Neutrophil (primary cell): ENCODE data around the gene COL4A3.

Experiments
- H3K27ac ChIP-seq: fragments of 200-600 bp; sonication (generic); 2 replicates; pipeline ENCODE4 v1.5.1; 2016; ENCODE audit warnings: mild to moderate bottlenecking, moderate library complexity
- H3K27me3 ChIP-seq: fragments of 200-600 bp; sonication (generic); 2 replicates; pipeline ENCODE4 v1.6.0; 2016; ENCODE audit warnings: mild to moderate bottlenecking
- H3K36me3 ChIP-seq: fragments of 200-600 bp; sonication (generic); 2 replicates; pipeline ENCODE4 v1.5.1; 2017
- H3K4me1 ChIP-seq, 2 experiments: fragments of 200-600 bp in 1 of 2; sonication (generic) in 1 of 2; 1 replicate in 1 of 2; 2 replicates in 1 of 2; pipeline versions ENCODE4 v1.5.1 to v1.6.1; 2013 to 2016; ENCODE audit warnings: low read depth in 1 of 2, low read length in 1 of 2, mild to moderate bottlenecking in 1 of 2, moderate library complexity in 1 of 2; ENCODE audit not compliant: control insufficient read depth in 1 of 2, insufficient read depth in 1 of 2
- H3K4me3 ChIP-seq, 2 experiments: fragments of 200-600 bp in 1 of 2; sonication (generic) in 1 of 2; 1 replicate in 1 of 2; 2 replicates in 1 of 2; pipeline ENCODE4 v1.5.1; 2013 to 2016; ENCODE audit warnings: low read depth in 1 of 2, low read length in 1 of 2, mild to moderate bottlenecking in 1 of 2, moderate library complexity in 1 of 2
- H3K9me3 ChIP-seq: fragments of 200-600 bp; sonication (generic); 2 replicates; pipeline ENCODE4 v1.5.1; 2016
- CTCF ChIP-seq: fragments of 200-600 bp; sonication (generic); IDR thresholded peaks from 2 replicates; pipeline ENCODE4 v1.5.1; 2016; ENCODE audit warnings: antibody characterized with exemption

COL4A3 gene

GRCh38 chr2:227179988-227180685 is 15.7 kb downstream of the COL4A3 start:
- no peaks in the 10 kb centered on the region for H3K27me3 ChIP-seq
- H3K4me3 ChIP-seq: no peak overlapping the region
- H3K36me3 ChIP-seq: no peaks in the 10 kb centered on the region
- no peak overlapping the region for H3K27ac ChIP-seq
- no peaks in the 10 kb centered on the region for H3K9me3 ChIP-seq
- no peak for TF ChIP-seq CTCF
- no peaks in the 10 kb centered on the region for H3K4me1 ChIP-seq

GRCh38 chr2:227180770-227181169 is 16.3 kb downstream of the COL4A3 start:
- Histone ChIP-seq H3K27me3 (no peaks in the 10 kb centered on the region), H3K27ac (no peak overlapping the region), H3K4me3 (no peak overlapping the region), H3K36me3 (no peaks in the 10 kb centered on the region), H3K9me3 (no peaks in the 10 kb centered on the region), H3K4me1 (no peaks in the 10 kb centered on the region)
- no peak for TF ChIP-seq CTCF

GRCh38 chr2:227182765-227183164 is 18.3 kb downstream of the COL4A3 start:
- no peak overlapping the region for H3K27ac ChIP-seq
- no peaks in the 10 kb centered on the region for H3K27me3 ChIP-seq
- no peaks in the 10 kb centered on the region for H3K4me1 ChIP-seq
- no peak overlapping the region for H3K4me3 ChIP-seq
- H3K9me3 ChIP-seq: no peaks in the 10 kb centered on the region
- H3K36me3 ChIP-seq: no peaks in the 10 kb centered on the region
- no peak for TF ChIP-seq CTCF

- Histone ChIP-seq H3K9me3 (no peaks in the 10 kb centered on the region), H3K4me1 (no peaks in the 10 kb centered on the region), H3K36me3 (no peaks in the 10 kb centered on the region), H3K4me3 (no peak overlapping the region), H3K27ac (no peak overlapping the region), H3K27me3 (no peaks in the 10 kb centered on the region)
- no peak for TF ChIP-seq CTCF
These were observed 19.4 kb downstream of the COL4A3 start for GRCh38 chr2:227183657-227184367.

GRCh38 chr2:227185615-227186232 is 21.3 kb downstream of the COL4A3 start:
- Histone ChIP-seq H3K27me3 (no peaks in the 10 kb centered on the region), H3K27ac (no peak overlapping the region), H3K4me3 (no peak overlapping the region), H3K36me3 (no peaks in the 10 kb centered on the region), H3K9me3 (no peaks in the 10 kb centered on the region), H3K4me1 (no peaks in the 10 kb centered on the region)
- no peak for TF ChIP-seq CTCF
